ENCODE data around the gene CARF.

DNA sequence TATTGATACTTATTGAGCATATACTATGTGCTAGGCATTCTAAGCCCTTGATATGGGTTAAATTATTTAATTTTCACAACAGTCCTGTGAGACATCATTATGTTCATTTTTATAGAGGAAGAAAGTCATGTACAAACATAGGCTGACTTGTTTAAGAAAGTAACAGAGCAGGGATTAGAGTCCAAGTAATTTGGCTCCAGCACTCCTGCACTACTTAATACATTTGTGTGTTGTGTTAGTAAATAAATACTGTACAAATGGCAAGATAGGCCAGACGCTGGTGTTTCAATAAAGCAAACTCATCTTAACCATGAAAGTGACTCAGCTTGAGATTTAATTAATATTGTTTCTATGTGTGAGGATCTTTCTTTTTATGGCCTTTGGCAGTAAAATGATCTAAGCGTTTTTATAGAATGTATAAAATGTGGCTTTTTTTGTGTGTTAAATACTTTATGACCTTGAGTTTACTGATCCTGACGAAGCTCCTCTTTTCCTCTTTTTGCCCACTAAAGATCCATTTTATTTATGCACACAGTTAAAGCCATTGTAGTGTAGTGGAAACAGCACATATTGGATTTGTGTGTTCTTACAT lies 123.9 kb downstream of the CARF start:
- TF ChIP-seq ZNF658 (tag by site-specific recombination; IDR thresholded peaks at IDR 0.05) (no peak), ZNF311 (tag by site-specific recombination; IDR thresholded peaks at IDR 0.05; ENCODE audit: borderline replicate concordance) (no peak), ZBTB17 (tag by site-specific recombination; IDR thresholded peaks at IDR 0.05) (no peak), HOXD13 (CRISPR knock-in tag; IDR thresholded peaks at IDR 0.05; ENCODE audit: borderline replicate concordance) (no peak), ZNF768 (tag by site-specific recombination; IDR thresholded peaks at IDR 0.05) (no peak), ZNF274 (IDR thresholded peaks at IDR 0.05; ENCODE audit: low read length) (no peak), ZNF274 (tag by site-specific recombination; IDR thresholded peaks at IDR 0.05; ENCODE audit: borderline replicate concordance) (no peak), ZNF654 (tag by site-specific recombination; IDR thresholded peaks at IDR 0.05; ENCODE audit: low read depth) (no peak), FEZF1 (tag by site-specific recombination; IDR thresholded peaks at IDR 0.05) (peak; percentile 68)
- TF ChIP-seq, protein P1, sequence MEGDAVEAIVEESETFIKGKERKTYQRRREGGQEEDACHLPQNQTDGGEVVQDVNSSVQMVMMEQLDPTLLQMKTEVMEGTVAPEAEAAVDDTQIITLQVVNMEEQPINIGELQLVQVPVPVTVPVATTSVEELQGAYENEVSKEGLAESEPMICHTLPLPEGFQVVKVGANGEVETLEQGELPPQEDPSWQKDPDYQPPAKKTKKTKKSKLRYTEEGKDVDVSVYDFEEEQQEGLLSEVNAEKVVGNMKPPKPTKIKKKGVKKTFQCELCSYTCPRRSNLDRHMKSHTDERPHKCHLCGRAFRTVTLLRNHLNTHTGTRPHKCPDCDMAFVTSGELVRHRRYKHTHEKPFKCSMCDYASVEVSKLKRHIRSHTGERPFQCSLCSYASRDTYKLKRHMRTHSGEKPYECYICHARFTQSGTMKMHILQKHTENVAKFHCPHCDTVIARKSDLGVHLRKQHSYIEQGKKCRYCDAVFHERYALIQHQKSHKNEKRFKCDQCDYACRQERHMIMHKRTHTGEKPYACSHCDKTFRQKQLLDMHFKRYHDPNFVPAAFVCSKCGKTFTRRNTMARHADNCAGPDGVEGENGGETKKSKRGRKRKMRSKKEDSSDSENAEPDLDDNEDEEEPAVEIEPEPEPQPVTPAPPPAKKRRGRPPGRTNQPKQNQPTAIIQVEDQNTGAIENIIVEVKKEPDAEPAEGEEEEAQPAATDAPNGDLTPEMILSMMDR (tag by site-specific recombination; IDR thresholded peaks at IDR 0.05): no peak
- TF ChIP-seq, protein P2, sequence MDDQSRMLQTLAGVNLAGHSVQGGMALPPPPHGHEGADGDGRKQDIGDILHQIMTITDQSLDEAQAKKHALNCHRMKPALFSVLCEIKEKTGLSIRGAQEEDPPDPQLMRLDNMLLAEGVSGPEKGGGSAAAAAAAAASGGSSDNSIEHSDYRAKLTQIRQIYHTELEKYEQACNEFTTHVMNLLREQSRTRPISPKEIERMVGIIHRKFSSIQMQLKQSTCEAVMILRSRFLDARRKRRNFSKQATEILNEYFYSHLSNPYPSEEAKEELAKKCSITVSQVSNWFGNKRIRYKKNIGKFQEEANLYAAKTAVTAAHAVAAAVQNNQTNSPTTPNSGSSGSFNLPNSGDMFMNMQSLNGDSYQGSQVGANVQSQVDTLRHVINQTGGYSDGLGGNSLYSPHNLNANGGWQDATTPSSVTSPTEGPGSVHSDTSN (CRISPR knock-in tag; IDR thresholded peaks at IDR 0.05): no peak
- TF ChIP-seq, protein P3, sequence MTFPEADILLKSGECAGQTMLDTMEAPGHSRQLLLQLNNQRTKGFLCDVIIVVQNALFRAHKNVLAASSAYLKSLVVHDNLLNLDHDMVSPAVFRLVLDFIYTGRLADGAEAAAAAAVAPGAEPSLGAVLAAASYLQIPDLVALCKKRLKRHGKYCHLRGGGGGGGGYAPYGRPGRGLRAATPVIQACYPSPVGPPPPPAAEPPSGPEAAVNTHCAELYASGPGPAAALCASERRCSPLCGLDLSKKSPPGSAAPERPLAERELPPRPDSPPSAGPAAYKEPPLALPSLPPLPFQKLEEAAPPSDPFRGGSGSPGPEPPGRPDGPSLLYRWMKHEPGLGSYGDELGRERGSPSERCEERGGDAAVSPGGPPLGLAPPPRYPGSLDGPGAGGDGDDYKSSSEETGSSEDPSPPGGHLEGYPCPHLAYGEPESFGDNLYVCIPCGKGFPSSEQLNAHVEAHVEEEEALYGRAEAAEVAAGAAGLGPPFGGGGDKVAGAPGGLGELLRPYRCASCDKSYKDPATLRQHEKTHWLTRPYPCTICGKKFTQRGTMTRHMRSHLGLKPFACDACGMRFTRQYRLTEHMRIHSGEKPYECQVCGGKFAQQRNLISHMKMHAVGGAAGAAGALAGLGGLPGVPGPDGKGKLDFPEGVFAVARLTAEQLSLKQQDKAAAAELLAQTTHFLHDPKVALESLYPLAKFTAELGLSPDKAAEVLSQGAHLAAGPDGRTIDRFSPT (tag by site-specific recombination; IDR thresholded peaks at IDR 0.05): no peak

All from HEK293 (cell line).